Epithelial cell of proximal tubule (primary cell): ENCODE measurements around the gene VSTM2L. TPM values are rescaled to one million over a fixed set of nuclear protein-coding genes. Genes with fewer than 3 reads are reported as not detected.

Experiments used
- DNase-seq: peaks from one replicate; pipeline ENCODE4 v3.0.0-alpha.2; 2011; ENCODE audit warnings: low read depth
- H3K4me3 ChIP-seq: 2 replicates; pipeline ENCODE4 v1.5.1; 2011; ENCODE audit warnings: low read depth, mild to moderate bottlenecking, low read length
- CTCF ChIP-seq: conservative IDR thresholded peaks from 2 replicates; pipeline ENCODE4 v1.5.1; 2012; ENCODE audit warnings: low read depth, mild to moderate bottlenecking, low read length
- total RNA-seq: library from RNA; depleted of rRNA; stranded (reverse); fragments of >200 nt; gene quantifications from 2 replicates; pipeline ENCODE4 v1.2.3, GENCODE V29; 2015

Gene VSTM2L
- total RNA-seq, 1 donor from 2014 or later, result 4.5 TPM

GRCh38 chr20:37984018-37984785 lies 81.3 kb downstream of the VSTM2L start:
- H3K4me3 ChIP-seq, result no peak overlapping the region
- TF ChIP-seq CTCF, result no peak
- no peak for DNase-seq

- TF ChIP-seq CTCF, result no peak
- no peak for DNase-seq
- H3K4me3 ChIP-seq, result no peak overlapping the region
Observed at GRCh38 chr20:37986044-37986858, 83.3 kb downstream of the VSTM2L start.

- no peak for DNase-seq
- no peak overlapping the region for H3K4me3 ChIP-seq
- no peak for TF ChIP-seq CTCF
Observed at GRCh38 chr20:37986873-37987601, 84.1 kb downstream of the VSTM2L start.

GRCh38 chr20:37987602-37988290 lies 84.8 kb downstream of the VSTM2L start:
- no peak overlapping the region for H3K4me3 ChIP-seq
- TF ChIP-seq CTCF, result no peak
- no peak for DNase-seq

- TF ChIP-seq CTCF, result no peak
- no peak for DNase-seq
- no peak overlapping the region for H3K4me3 ChIP-seq
Observed at GRCh38 chr20:37988306-37988954, 85.5 kb downstream of the VSTM2L start.
